ENCODE data around the gene QTRT2.

- TF ChIP-seq BHLHE40 (IDR thresholded peaks at IDR 0.05; ENCODE audit: borderline replicate concordance) (no peak), HDGF (IDR thresholded peaks at IDR 0.05; ENCODE audit: borderline replicate concordance) (no peak), LEF1 (IDR thresholded peaks at IDR 0.05; ENCODE audit: borderline replicate concordance) (no peak), FOXM1 (IDR thresholded peaks at IDR 0.05; ENCODE audit: borderline replicate concordance) (no peak), SP1 (IDR thresholded peaks at IDR 0.05) (no peak), FOXA1 (IDR thresholded peaks at IDR 0.05) (no peak)
These were observed 72.3 kb downstream of the QTRT2 start for GRCh38 chr3:114128826-114129225.

Data from HEK293T (cell line).